ENCODE data around the gene TMEM41B.

GRCh38 chr11:9277176-9277575 is 37.2 kb downstream of the TMEM41B start:
- no peak for TF ChIP-seq CTCF (IDR thresholded peaks at IDR 0.05)
- no peak for TF ChIP-seq POLR2A (IDR thresholded peaks at IDR 0.05)

All from thyroid gland (tissue), 4 donors.